Endothelial cell of umbilical vein (primary cell): ENCODE results near the gene ATP1A4. TPM values are rescaled to one million over a fixed set of nuclear protein-coding genes. Genes with fewer than 3 reads are reported as not detected.

Experiments
- BruUV-seq: library from RNA; stranded (reverse); fragments of 400-500 nt; replicated peaks from 2 replicates; lab custom pipeline; 2021; lab: Mats Ljungman, UMichigan
- CTCF ChIA-PET: fragments of 300-600, 350-600 bp; sonication (Branson Sonifier 250); formaldehyde crosslinking; loops from one replicate; lab custom pipeline; 2021; ENCODE audit warnings: antibody characterized with exemption, inconsistent platforms; lab: Charles Lee
- POLR2A ChIA-PET: fragments of 300-600, 350-600 bp; sonication (Branson Sonifier 250); formaldehyde crosslinking; loops from one replicate; lab custom pipeline; 2021; ENCODE audit warnings: antibody characterized with exemption, inconsistent platforms; lab: Charles Lee
- DNase-seq: peaks from one replicate; pipeline ENCODE4 v3.0.0-alpha.2; 2011; ENCODE audit warnings: low read depth, low spot score
- FAIRE-seq: peaks from 2 replicates; lab custom pipeline; 2011; peaks lifted over from hg19 to GRCh38; lab: Jason Lieb, UNC
- H2AFZ ChIP-seq: 2 replicates; pipeline ENCODE4 v1.6.0; 2012; ENCODE audit warnings: low read depth, low read length, control low read depth, inconsistent platforms
- H3K27ac ChIP-seq: 2 replicates; pipeline ENCODE4 v1.5.1; 2011; ENCODE audit warnings: low read depth, mild to moderate bottlenecking, control low read depth, low read length, moderate library complexity; ENCODE audit not compliant: insufficient read depth
- H3K27me3 ChIP-seq, 2 experiments: 2 replicates each; pipeline versions ENCODE4 v1.6.0 to v1.6.1; 2011; ENCODE audit warnings: low read length in 2 of 2, mixed read lengths in 1 of 2; ENCODE audit not compliant: control insufficient read depth in 2 of 2, insufficient read depth in 2 of 2
- H3K36me3 ChIP-seq, 2 experiments: 2 replicates in 1 of 2; 3 replicates in 1 of 2; pipeline ENCODE4 v1.5.1; 2011; ENCODE audit warnings: low read length in 2 of 2, mild to moderate bottlenecking in 1 of 2, moderate library complexity in 1 of 2; ENCODE audit not compliant: control insufficient read depth in 2 of 2, insufficient read depth in 2 of 2; ENCODE audit errors: extremely low read depth in 1 of 2
- H3K4me1 ChIP-seq: 3 replicates; pipeline ENCODE4 v1.5.1; 2011; ENCODE audit warnings: mild to moderate bottlenecking, low read length; ENCODE audit not compliant: control insufficient read depth, insufficient read depth; ENCODE audit errors: extremely low read depth
- H3K4me2 ChIP-seq: 2 replicates; pipeline ENCODE4 v1.6.1; 2011; ENCODE audit warnings: low read length, control low read depth, mixed read lengths; ENCODE audit not compliant: insufficient read depth
- H3K4me3 ChIP-seq, 3 experiments: fragments of 200-600 bp in 1 of 3; sonication (generic), shearing (Covaris generic) in 1 of 3; replicated peaks in 1 of 3; 2 replicates each; pipeline ENCODE4 v1.5.1; 2011 to 2016; ENCODE audit warnings: control low read depth in 3 of 3, low read length in 3 of 3, mild to moderate bottlenecking in 2 of 3, inconsistent platforms in 1 of 3, low read depth in 1 of 3, moderate library complexity in 1 of 3; ENCODE audit not compliant: insufficient read depth in 1 of 3
- H3K79me2 ChIP-seq: 2 replicates; pipeline ENCODE4 v1.6.0; 2012; ENCODE audit warnings: low read length, inconsistent platforms; ENCODE audit not compliant: control insufficient read depth, insufficient read depth
- H3K9ac ChIP-seq: replicated peaks from 2 replicates; pipeline ENCODE3; 2011; ENCODE audit warnings: low read length, control low read depth; ENCODE audit not compliant: insufficient read depth; ENCODE audit errors: extremely low read depth
- H3K9me1 ChIP-seq: replicated peaks from 3 replicates; pipeline ENCODE4 v1.6.0; 2011; ENCODE audit warnings: mild to moderate bottlenecking, low read length; ENCODE audit not compliant: control insufficient read depth, insufficient read depth; ENCODE audit errors: extremely low read depth
- H3K9me3 ChIP-seq: replicated peaks from 2 replicates; pipeline ENCODE4 v1.5.1; 2012; ENCODE audit warnings: low read length, inconsistent platforms; ENCODE audit not compliant: control insufficient read depth, insufficient read depth
- H4K20me1 ChIP-seq: replicated peaks from 2 replicates; pipeline ENCODE3; 2011; ENCODE audit warnings: mild to moderate bottlenecking, low read length; ENCODE audit not compliant: control insufficient read depth, insufficient read depth; ENCODE audit errors: extremely low read depth
- EZH2 ChIP-seq: IDR thresholded peaks from 2 replicates; pipeline ENCODE4 v1.6.1; 2012; ENCODE audit warnings: borderline replicate concordance, low read depth, mild to moderate bottlenecking, moderate library complexity, low read length, inconsistent platforms; ENCODE audit not compliant: severe bottlenecking
- FOS ChIP-seq: IDR thresholded peaks from 2 replicates; pipeline ENCODE4 v1.6.1; 2011; ENCODE audit warnings: mild to moderate bottlenecking, low read length, moderate library complexity, borderline replicate concordance; ENCODE audit not compliant: insufficient read depth
- GATA2 ChIP-seq: IDR thresholded peaks from 2 replicates; pipeline ENCODE4 v1.7.0; 2011; ENCODE audit warnings: low read depth, mild to moderate bottlenecking, moderate library complexity, mixed read lengths, low read length; ENCODE audit not compliant: insufficient read length, insufficient read depth
- MYC ChIP-seq: IDR thresholded peaks from one replicate; pipeline ENCODE4 v1.6.1; 2011; ENCODE audit warnings: mild to moderate bottlenecking, low read depth, low read length
- POLR2A ChIP-seq: IDR thresholded peaks from 2 replicates; pipeline ENCODE4 v1.6.1; 2012; ENCODE audit warnings: low read depth, mild to moderate bottlenecking, control low read depth, low read length
- POLR2AphosphoS5 ChIP-seq: IDR thresholded peaks from 2 replicates; pipeline ENCODE4 v1.6.1; 2012; ENCODE audit warnings: low read depth, mild to moderate bottlenecking, control low read depth, low read length, moderate library complexity; ENCODE audit not compliant: insufficient read depth
- dilution Hi-C: fragments of 300-500 bp; cut with MboI; formaldehyde crosslinking; loops from one replicate; pipeline ENCODE4 v1.15.0; 2019; ENCODE audit warnings: low sequenced_read_pairs; ENCODE audit not compliant: extremely low pct_ligation_motif_present
- intact Hi-C: fragments of 100-400 bp; cut with micrococcal nuclease; formaldehyde crosslinking; loops from one replicate; pipeline ENCODE4 v1.10.0; 2022
- polyA plus RNA-seq, 4 experiments: library from polyadenylated mRNA; depleted of rRNA in 3 of 4; stranded (reverse) in 3 of 4; unstranded in 1 of 4; fragments of >200 nt; gene quantifications; 2 replicates each; pipeline versions ENCODE4 v1.2.1 to v1.2.3, GENCODE V29; 2011 to 2012; ENCODE audit warnings: missing spikeins in 1 of 4
- total RNA-seq: library from RNA; stranded (reverse); gene quantifications from 2 replicates; pipeline ENCODE4 v1.2.3, GENCODE V29; 2021
- TF ChIP-seq, protein P1 (sequence below): IDR thresholded peaks from 2 replicates; pipeline ENCODE4 v1.6.1; 2011; ENCODE audit not compliant: insufficient read depth, insufficient read length

Gene ATP1A4
- total and polyA plus RNA-seq, 2 donors (not counting 3 experiments of a cell fraction or from before 2014, with no cell fraction given): not detected

DNA sequence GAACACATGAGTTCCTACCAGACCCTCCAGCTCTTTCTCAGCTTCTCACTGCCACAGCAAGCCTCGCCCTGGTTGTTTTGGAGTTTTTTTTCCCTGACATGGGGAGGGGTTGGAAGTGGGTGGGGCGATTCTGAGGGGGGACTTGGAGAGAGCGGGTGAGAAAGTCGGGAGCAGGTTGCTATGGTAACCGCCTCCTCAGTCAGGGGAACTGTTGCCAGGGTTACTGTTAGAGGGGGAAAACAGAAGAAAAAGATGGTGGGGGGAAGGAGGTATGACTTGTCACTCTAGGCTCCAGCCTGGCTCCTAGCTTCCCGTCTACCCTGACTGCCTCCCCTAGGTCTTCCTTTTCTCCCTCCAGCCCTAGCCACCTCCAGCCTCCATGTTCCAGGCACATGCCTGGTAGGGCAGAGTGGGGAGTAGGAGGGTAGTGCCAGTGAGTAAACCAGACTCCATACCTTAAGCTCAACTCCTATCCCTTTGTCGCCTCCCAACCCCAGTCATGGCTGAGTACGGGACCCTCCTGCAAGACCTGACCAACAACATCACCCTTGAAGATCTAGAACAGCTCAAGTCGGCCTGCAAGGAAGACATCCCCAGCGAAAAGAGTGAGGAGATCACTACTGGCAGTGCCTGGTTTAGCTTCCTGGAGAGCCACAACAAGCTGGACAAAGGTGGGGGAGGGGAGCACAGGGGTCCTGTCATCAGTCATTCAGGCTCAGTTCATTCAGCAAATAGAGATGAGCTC, 59.8 kb downstream of the ATP1A4 start:
- intact Hi-C loops: no loop called here
- POLR2A ChIA-PET: no interaction called here
- CTCF ChIA-PET: interaction anchor here (1.1 to 13.4 kb wide), 3 partner anchors 8 to 41 kb away, joined by 4 to 183 read pairs (median 65); no protein-coding TSS in a partner anchor

DNA sequence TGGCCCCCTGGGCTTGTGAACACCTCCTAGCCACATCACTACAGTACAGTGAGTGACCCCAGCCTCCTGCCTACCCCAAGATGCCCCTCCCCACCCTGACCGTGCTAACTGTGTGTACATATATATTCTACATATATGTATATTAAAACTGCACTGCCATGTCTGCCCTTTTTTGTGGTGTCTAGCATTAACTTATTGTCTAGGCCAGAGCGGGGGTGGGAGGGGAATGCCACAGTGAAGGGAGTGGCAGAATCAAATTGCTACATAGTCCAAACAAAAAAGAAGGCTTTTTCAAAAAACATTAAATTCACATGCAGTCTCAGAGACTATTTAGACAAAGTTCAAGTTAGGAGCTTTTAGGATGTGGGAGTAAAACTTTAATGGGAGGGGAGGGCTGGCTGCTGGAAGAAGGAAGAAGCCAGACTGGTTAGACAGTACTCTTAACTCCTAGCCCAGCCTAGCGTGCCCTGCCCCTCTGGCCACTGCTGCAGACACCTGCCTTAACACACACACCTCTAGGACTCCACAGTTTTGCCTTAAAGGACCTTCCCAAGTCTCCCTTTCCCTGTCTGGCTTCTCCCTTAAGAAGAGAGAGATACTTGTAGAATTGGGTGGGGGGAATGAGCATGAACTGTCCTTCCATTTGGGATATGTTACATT, 63.2 kb downstream of the ATP1A4 start:
- ChIA-PET POLR2A (no interaction called here), CTCF (interaction anchor here (0.6 to 4.5 kb wide), 3 partner anchors 21 to 776 kb away, joined by 3 to 21 read pairs (median 17); no protein-coding TSS in a partner anchor)
- H3K79me2 ChIP-seq: peaks cover 24% of the 10 kb centered on the region
- H3K4me1 ChIP-seq: peaks cover 20% of the 10 kb centered on the region
- H3K9me3 ChIP-seq: no peaks in the 10 kb centered on the region
- FAIRE-seq: no peak
- intact Hi-C loops: no loop called here
- peaks cover 54 to 55% of the 10 kb centered on the region in 2 experiments for H3K36me3 ChIP-seq
- BruUV-seq: TSS peak; percentile 44
- H3K4me2 ChIP-seq: no peak overlapping the region
- TF ChIP-seq EZH2 (no peak), POLR2A (no peak), POLR2AphosphoS5 (no peak), GATA2 (no peak), FOS (no peak), MYC (no peak)
- TF ChIP-seq, protein P1, sequence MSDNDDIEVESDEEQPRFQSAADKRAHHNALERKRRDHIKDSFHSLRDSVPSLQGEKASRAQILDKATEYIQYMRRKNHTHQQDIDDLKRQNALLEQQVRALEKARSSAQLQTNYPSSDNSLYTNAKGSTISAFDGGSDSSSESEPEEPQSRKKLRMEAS: no peak
- dilution Hi-C loops: no loop called here
- H2AFZ ChIP-seq: no peak overlapping the region
- no peak overlapping the region for H3K27ac ChIP-seq
- no peaks in the 10 kb centered on the region for H3K27me3 ChIP-seq
- no peak overlapping the region for H3K9ac ChIP-seq
- no peaks in the 10 kb centered on the region for H3K9me1 ChIP-seq
- H3K4me3 ChIP-seq: no peak overlapping the region
- no peak for DNase-seq
- no peaks in the 10 kb centered on the region for H4K20me1 ChIP-seq

More for the DNA sequence above, 59.8 kb downstream of the ATP1A4 start:
- Histone ChIP-seq H3K4me2 (no peak overlapping the region), H3K36me3 (peaks cover 44 to 48% of the 10 kb centered on the region in 2 experiments), H3K27ac (no peak overlapping the region), H3K9me3 (no peaks in the 10 kb centered on the region), H4K20me1 (no peaks in the 10 kb centered on the region), H3K79me2 (peaks cover 56% of the 10 kb centered on the region), H3K4me3 (no peak overlapping the region), H2AFZ (no peak overlapping the region), H3K9ac (no peak overlapping the region), H3K27me3 (no peaks in the 10 kb centered on the region), H3K9me1 (no peaks in the 10 kb centered on the region), H3K4me1 (peaks cover 44% of the 10 kb centered on the region)
- FAIRE-seq (no peak), DNase-seq (no peak)
- no peak for TF ChIP-seq POLR2A
- TF ChIP-seq POLR2AphosphoS5: peak; percentile 13
- no TSS peak for BruUV-seq
- dilution Hi-C loops: no loop called here
